HG02870 (cell line): ENCODE results near the gene KIF7.
"Not testable (repeated sequence)": the region's sequence is repeated elsewhere in the genome, so short reads cannot be mapped to it uniquely, and the experiment has no call there.

Experiments used
- ATAC-seq: cut with Tn5 transposase; IDR thresholded peaks from one replicate; pipeline ENCODE4 v1.9.1; 2021; ENCODE audit warnings: mild to moderate bottlenecking, moderate library complexity; ENCODE audit not compliant: unreplicated experiment

The KIF7 gene

GRCh38 chr15:89625716-89626115 lies 29.6 kb downstream of the KIF7 start:
- ATAC-seq = no peak

DNA sequence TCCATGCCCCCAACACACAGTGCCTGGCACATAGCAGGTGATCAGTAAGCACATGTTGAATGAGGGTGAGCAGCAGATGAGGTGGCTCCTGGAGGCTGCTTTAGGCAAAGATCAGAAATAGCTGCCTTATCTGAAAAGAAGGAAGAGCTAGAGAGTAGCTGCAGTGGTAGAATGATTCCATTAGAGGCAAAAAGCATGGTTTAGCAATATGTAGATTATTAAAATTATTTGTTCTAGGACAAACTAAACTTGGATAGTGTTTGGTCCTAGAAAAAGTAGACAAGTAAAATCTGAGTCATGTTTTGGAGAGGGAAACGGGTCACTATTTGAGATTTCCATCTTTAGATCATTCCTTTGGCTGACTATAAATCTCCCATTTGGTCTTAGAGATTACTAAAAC lies 32.1 kb downstream of the KIF7 start:
- ATAC-seq = no peak

DNA sequence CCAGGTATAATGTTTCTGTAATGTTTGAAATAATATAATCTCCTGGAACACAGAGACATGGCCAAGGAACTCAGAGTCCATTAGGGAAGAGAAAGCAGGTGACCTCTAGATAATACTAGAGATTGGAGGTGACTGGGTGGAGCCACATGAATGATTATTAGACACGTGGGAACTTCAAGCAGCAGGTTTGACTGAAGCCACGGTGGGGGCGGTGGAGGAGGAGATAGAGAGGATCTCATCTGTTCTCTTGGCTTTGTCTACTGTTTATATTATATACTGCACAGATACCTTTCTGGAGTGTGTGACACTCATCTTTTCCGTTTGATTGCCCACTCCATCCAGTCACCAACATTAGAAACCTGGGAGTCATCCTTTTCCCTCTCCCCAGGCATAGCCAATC lies 33.7 kb downstream of the KIF7 start:
- ATAC-seq = no peak

- no peak for ATAC-seq
These were observed 39.0 kb downstream of the KIF7 start for GRCh38 chr15:89616228-89616627.

DNA sequence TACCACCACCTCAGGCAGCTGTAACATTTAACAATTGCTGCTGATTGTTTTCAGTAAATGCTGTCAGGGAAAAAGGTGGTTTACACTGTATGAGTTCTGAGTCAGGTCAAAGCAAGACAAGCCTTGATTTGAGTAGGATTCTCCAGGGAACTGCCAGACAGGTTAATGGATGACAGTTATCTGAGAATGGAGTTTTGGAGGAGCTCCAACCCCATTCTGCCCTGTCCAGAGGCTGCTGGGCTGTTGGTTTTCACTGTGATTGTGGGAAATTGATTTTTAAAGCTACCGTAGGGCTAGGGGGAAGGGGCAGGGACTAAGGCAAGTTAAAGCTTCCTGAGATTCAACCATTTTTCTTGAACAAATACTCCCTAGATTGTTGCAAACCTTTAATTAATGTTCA lies 40.1 kb downstream of the KIF7 start:
- ATAC-seq = no peak

GRCh38 chr15:89614164-89614563 lies 41.1 kb downstream of the KIF7 start:
- no peak for ATAC-seq

- ATAC-seq = no peak
These were observed 42.2 kb downstream of the KIF7 start for GRCh38 chr15:89613031-89613430.

DNA sequence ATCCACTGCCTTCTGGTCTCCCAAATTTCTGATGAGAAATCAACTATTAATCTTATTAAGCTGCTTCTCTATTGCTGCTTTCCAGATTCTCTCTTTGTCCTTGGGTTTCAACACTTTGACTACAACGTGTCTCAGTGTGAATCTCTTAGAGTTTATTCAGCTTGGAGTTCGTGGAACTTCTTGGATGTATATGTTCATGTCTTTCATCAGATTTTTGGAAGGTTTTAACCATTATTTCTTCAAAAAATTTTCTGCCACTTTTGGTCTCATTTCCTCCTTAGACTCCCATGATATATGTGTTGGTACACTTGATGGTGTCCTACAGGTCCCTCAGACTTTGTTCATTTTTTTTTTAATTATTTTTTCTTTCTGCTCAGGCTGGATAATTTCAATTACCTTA lies 44.0 kb downstream of the KIF7 start:
- ATAC-seq = no peak

DNA sequence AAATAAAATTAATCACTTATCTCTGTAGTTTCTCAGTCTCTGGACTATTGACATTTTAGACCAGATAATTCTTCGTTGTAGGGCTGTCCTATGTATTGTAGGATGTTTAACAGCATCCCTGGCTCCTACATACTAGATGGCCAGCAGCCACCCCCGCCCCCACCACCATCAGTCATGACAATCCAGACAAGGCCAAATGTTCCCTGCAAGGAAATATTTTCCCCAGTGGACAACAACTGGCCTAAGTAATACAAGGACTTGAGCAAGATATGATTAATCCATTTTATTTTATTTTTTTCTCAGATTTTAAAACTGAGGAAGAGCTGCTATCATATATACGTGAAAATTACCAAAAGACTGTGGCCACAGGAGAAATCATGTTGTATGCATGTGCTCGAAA lies 56.2 kb downstream of the KIF7 start:
- no peak for ATAC-seq

DNA sequence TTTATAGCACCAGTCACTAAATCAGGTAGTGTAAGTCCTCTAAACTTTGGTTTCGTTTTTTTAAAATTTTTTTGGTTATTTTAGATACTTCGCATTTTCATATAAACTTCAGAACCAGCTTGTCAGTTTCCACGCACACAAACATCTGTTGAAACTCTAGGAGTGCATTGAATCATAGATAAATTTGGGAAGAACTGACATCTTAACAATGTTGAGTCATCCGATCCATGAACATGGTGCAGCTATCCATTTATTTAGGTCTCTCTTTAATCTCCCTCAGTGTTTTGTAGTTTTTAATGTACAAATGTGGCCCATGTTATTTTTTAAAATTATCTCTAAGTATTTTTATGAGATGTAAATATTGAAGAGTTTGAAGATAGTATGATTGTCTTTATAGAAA lies 62.2 kb downstream of the KIF7 start:
- ATAC-seq = no peak

DNA sequence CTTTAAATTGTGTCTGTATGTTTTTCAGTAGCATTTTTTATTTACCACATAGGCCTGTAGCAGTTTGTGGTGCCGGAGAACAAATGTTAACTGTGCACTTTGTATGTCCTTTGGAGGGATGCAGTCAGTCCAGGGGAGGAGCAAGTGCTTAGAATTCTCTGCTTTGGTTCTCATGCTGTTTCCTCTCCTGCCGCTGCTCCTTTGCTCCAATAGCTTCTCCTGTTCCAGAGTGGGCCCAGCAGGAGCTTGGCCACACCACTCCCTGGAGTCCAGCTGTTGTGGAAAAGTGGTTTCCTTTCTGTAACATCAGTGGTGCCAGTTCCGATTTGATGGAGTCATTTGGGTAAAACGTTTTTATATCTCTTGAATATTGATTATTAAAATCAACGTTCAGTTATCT lies 63.4 kb downstream of the KIF7 start:
- no peak for ATAC-seq

DNA sequence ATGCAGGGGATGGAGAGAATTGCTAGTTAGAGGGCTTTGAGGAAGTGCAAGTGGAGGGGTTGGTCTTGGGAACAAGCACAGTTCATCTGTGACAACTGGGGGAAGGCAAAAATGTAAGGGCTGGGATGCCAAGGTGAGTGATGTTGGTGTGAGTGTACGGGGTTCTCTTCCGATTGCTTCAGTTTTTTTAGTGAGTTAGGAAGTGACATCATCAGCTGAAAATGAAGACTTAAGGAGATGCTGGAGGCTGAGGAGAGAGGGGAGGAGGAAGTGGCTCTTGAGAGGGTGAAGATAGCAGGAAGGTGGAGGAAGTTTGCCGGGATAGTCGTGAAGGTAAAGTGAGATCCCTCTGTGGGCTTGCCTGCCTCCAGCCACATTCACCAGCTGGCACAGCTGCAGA lies 67.3 kb downstream of the KIF7 start:
- ATAC-seq = no peak

- ATAC-seq = no peak
These were observed 68.6 kb downstream of the KIF7 start for GRCh38 chr15:89586651-89587050.

- not testable (repeated sequence) for ATAC-seq
These were observed 74.5 kb downstream of the KIF7 start for GRCh38 chr15:89580747-89581146.

GRCh38 chr15:89578146-89578545 lies 77.1 kb downstream of the KIF7 start:
- no peak for ATAC-seq
